ENCODE results near the gene NUPR2. TPM values are rescaled to one million over a fixed set of nuclear protein-coding genes. Genes with fewer than 3 reads are reported as not detected.
"Not testable (repeated sequence)": the region's sequence is repeated elsewhere in the genome, so short reads cannot be mapped to it uniquely, and the experiment has no call there.

NUPR2 gene
- total and polyA plus RNA-seq, 9 of the 15 experiments (the other 6 are each of a cell fraction or from before 2014, with no cell fraction given), result not detected

GRCh38 chr7:56074371-56074791, 41.8 kb downstream of the NUPR2 start (continued):
- TF ChIP-seq AFF1 (IDR thresholded peaks at IDR 0.05; ENCODE audit: low read depth in 1 of 2, partially characterized antibody in 2 of 2) (peak in 1 of 2 experiments; percentile 40), STAG1 (CRISPR knock-in tag; IDR thresholded peaks at IDR 0.05; ENCODE audit: borderline replicate concordance) (peak; percentile 22; the same call in 1 of the 2 replicates), ETV1 (tag; conservative IDR thresholded peaks at IDR 0.05; ENCODE audit: low read depth) (peak; percentile 50; the same call in 1 of the 2 replicates), POLR3G (IDR thresholded peaks at IDR 0.05; ENCODE audit: extremely low read depth, insufficient read length, insufficient replicate concordance) (no peak), SMARCB1 (IDR thresholded peaks at IDR 0.05; ENCODE audit: insufficient read length, low read depth) (no peak), ZBTB33 (CRISPR knock-in tag; IDR thresholded peaks at IDR 0.05) (peak; percentile 53; the same call in 1 of the 2 replicates), GABPA (tag; conservative IDR thresholded peaks at IDR 0.05; ENCODE audit: low read depth) (no peak), ARID2 (IDR thresholded peaks at IDR 0.05) (peak; percentile 83)

DNA sequence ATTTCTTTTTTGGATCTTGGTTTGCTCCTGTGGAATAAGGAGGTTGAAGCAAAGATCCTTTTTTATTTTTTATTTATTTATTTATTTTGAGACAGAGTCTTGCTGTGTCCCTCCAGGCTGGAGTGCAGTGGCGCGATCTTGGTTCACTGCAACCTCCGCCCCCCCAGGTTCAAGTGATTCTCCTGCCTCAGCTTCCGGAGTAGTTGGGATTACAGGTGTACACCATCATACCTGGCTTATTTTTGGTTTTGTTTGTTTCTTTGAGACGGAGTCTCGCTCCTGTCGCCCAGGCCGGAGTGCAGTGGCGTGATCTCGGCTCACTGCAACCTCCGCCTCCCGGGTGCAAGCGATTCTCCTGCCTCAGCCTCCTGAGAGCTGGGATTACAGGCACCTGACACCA, 49.8 kb downstream of the NUPR2 start:
- Histone ChIP-seq H3K4me1 (replicated peaks in 1 of 2; ENCODE audit: control insufficient read depth in 2 of 2, insufficient read depth in 2 of 2, low read length in 2 of 2) (peaks cover 20 to 21% of the 10 kb centered on the region in 2 experiments), H3K79me2 (ENCODE audit: control insufficient read depth, insufficient read depth, low read length) (peaks cover 29% of the 10 kb centered on the region; the same call in 2 of the 3 replicates), H3K36me3 (ENCODE audit: control insufficient read depth, insufficient read depth, low read length) (peaks cover 59% of the 10 kb centered on the region)
- H3K9me3 ChIP-seq (replicated peaks; ENCODE audit: control insufficient read depth, insufficient read depth, low read depth, low read length); CTCF ChIA-PET (ENCODE audit: low intra/inter-chr PET ratio); H3K9me1 ChIP-seq (ENCODE audit: control insufficient read depth, insufficient read depth, low read length); FAIRE-seq; H3K4me3 ChIP-seq; H3K4me2 ChIP-seq (ENCODE audit: insufficient read depth, low read length); H3K9ac ChIP-seq (ENCODE audit: insufficient read depth in 1 of 2, low read depth in 2 of 2, low read length in 2 of 2); DNase-seq (ENCODE audit: extremely low read depth in 1 of 4, low spot score in 3 of 4); ATAC-seq; H3K27ac ChIP-seq (ENCODE audit: extremely low read depth, low read depth, low read length); H3K27me3 ChIP-seq (ENCODE audit: control insufficient read depth in 2 of 2, insufficient read depth in 2 of 2, low read length in 2 of 2); H4K20me1 ChIP-seq (replicated peaks; ENCODE audit: control insufficient read depth, insufficient read depth, low read length); H2AFZ ChIP-seq (ENCODE audit: low read depth, low read length); BruUV-seq (replicated peaks); in situ Hi-C loops (cut with MboI): not testable (repeated sequence)
- POLR2A ChIA-PET, result interaction anchor here (1.6 to 5.0 kb wide), 2 partner anchors 12 to 16 kb away, joined by 3 to 40 read pairs; partner anchors contain the start of genes CCT6A and PSPH
- intact Hi-C loops (cut with micrococcal nuclease), result loop anchor here (5.0 kb wide), 1 partner anchor 34 kb away; no protein-coding TSS in a partner anchor
- WGBS (ENCODE audit: insufficient coverage, low coverage, missing lambda C conversion rate), result 93% methylated on average over 10 of the region's 13 CpGs
